ENCODE measurements around the gene SIT1. TPM values are rescaled to one million over a fixed set of nuclear protein-coding genes. Genes with fewer than 3 reads are reported as not detected.
"Not testable (repeated sequence)": the region's sequence is repeated elsewhere in the genome, so short reads cannot be mapped to it uniquely, and the experiment has no call there.

SIT1 gene
- total RNA-seq, 2 experiments from 2014 or later, result 174 to 195 TPM

DNA sequence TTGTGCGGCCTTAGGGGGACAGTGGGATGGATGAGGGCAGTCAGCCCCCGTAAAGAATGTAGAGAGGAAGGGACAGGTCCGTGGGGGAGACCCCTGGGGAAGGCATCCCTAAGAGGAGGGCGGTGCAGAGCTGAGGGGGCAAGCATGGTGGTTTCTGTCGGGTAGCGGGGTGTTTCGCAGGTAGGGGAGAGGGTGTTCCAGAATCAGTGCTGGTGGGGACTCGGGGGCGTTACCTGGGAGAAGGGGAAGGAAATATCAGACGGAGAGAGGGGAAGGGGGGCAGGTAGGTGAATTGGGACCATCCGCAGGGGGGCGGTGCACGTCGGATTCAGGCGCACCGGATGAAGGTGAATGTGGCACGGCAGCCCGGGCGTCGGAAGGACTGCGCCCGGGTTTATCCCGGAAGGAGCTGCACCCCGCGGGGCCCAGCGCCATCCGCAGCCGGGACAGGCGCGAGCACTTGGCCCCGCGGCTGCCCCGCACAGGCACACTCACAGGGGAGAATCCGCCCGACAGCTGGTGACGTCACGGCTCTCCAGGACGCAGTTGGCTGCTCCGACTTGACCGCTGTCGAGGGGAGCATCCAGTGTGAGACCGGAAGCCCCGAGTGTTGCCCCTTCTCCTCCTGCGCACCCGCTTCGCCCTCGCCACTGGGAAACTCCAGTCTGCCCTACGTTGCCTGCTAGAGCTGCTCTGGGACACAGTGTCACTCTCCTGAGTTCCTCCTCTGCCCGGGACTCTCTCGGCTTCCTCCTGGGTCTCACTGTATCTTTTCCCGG is 33.9 kb downstream of the SIT1 start:
- Mint-ChIP-seq H3K27ac (peak overlapping the region; percentile 96), H3K36me3 (peaks cover 24% of the 10 kb centered on the region), H3K9me3 (no peaks in the 10 kb centered on the region), H3K4me3 (peak overlapping the region; percentile 88), H3K27me3 (no peaks in the 10 kb centered on the region), H3K4me1 (peaks cover 52% of the 10 kb centered on the region)
- DNase-seq (peak; percentile 79), ATAC-seq (ENCODE audit: low read depth) (peak; percentile 62)
- POLR2A ChIA-PET, result interaction anchor here (0.9 to 9.6 kb wide), 16 partner anchors 9 to 979 kb away, joined by 3 to 166 read pairs (median 4); partner anchors contain the start of genes ARHGEF39, CCDC107, CREB3 and RMRP

DNA sequence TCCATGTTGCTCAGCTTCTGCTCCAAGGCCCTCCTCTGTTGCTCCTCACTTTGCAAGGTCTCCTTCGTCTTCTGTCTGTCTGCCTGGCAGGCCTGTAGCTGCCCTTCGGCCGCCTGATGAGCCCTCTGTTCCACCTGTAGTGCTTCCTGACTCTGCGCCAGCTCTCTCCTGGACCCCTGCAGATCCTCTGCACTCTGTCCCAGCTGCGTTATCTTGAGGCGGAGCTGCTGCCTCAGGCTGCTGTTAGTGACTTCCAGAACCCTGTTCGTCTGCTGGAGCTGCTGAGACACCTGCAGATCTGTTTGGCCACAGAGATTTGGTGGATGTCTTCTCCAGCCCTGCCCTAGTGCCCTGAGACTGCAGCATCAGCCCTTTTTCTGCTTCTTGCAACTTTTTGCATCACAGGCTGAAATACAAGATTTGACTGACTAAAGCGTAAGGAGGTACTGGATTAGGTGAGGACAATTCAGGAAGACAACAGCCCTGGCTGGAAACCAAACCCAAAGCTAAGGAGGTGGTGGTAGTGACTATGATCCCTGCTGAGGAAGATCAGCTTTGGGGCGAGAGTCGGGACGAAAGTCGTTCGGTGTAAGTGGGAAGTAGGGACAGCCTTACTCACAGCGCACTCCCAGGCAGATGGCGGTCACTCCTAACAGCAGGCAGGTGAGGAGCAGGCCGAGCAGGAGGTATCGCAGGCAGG is 34.6 kb downstream of the SIT1 start:
- DNase-seq, result no peak
- Mint-ChIP-seq H3K27ac (peak overlapping the region; percentile 96), H3K36me3 (peaks cover 27% of the 10 kb centered on the region), H3K4me1 (peaks cover 53% of the 10 kb centered on the region), H3K4me3 (peak overlapping the region; percentile 88), H3K9me3 (no peaks in the 10 kb centered on the region), H3K27me3 (no peaks in the 10 kb centered on the region)
- POLR2A ChIA-PET, result interaction anchor here (1.0 to 9.6 kb wide), 14 partner anchors 10 to 126 kb away, joined by 3 to 166 read pairs (median 6); partner anchors contain the start of genes ARHGEF39, CCDC107, CREB3 and RMRP
- no peak for ATAC-seq (ENCODE audit: low read depth)

DNA sequence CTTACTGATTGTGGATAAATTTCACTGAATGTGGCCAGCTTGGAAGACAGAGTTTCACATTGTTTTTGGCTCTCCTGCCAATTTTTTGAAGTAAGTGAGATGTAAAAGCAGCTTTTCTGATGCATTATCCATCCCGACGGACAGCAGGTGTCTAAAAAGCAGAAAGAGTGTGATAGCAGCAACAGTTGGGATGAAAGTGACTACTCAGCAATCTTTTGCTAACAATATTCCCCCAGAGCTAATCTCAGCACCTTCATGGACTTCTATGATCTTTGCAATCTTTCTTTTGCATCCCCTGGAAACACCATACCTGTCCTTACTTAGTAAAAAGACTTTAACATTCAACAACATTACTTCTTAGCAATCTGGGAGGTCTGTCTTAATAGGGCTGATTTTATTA is 37.9 kb downstream of the SIT1 start:
- H3K27me3 Mint-ChIP-seq, result no peaks in the 10 kb centered on the region
- DNase-seq (no peak), ATAC-seq (ENCODE audit: low read depth) (no peak)
- H3K36me3 Mint-ChIP-seq, result peaks cover 30% of the 10 kb centered on the region
- no peak overlapping the region for H3K27ac Mint-ChIP-seq
- POLR2A ChIA-PET, result interaction anchor here (0.6 kb wide), 1 partner anchor 19 kb away, joined by 3 read pairs; no protein-coding TSS in a partner anchor
- H3K4me3 Mint-ChIP-seq, result no peak overlapping the region
- H3K4me1 Mint-ChIP-seq, result peaks cover 26% of the 10 kb centered on the region
- no peaks in the 10 kb centered on the region for H3K9me3 Mint-ChIP-seq

DNA sequence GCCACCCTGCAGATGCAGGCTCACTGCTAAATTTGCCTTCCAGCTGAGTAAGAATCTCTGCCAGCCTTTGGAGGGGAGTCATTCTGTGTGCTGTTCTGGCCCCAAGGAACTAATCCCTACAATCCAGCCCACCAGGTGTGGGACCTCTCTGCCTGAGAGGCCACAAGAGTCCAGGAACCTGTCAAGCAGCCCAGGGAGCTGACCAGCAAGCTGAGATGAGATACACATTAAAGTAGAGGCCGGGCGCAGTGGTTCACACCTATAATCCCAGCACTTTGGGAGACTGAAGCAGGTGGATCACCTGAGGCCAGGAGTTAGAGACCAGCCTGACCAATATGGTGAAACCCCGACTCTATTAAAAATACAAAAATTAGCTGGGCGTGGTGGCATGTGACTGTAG is 38.7 kb downstream of the SIT1 start:
- H3K27ac Mint-ChIP-seq; H3K9me3 Mint-ChIP-seq; DNase-seq; H3K4me3 Mint-ChIP-seq; ATAC-seq (ENCODE audit: low read depth); H3K27me3 Mint-ChIP-seq: not testable (repeated sequence)
- Mint-ChIP-seq H3K36me3 (peaks cover 30% of the 10 kb centered on the region), H3K4me1 (peaks cover 23% of the 10 kb centered on the region)
- POLR2A ChIA-PET, result interaction anchor here (0.6 to 2.0 kb wide), 7 partner anchors 20 to 144 kb away, joined by 3 to 12 read pairs (median 5); partner anchors contain the start of genes ARHGEF39, GBA2, RGP1 and SIT1

DNA sequence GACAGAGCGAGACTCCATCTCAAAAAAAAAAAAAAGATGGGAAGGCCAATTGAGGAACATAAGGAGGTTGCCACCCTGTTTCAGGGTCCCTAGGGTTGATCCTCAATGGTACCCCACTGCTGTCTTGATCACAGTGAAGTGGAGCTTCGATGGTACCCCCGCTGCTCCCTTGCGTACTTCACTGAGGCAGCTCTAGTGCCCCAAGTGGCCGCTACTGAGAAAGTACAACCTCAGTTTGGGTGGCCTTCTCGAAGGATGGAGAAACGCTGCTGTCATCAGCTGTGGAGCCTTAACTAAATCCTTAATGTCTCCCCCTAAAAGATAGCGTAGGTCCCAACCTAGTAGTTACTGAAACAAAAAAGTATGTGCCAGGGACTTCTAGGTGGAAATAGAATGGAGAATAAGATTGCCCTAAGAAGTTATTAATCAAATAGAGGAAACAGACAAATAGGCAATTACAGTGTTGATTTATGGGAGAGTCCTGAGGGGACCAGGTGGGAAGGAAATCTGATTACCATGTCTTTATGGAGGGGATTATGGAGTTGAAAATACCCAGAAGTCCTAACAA is 39.4 kb downstream of the SIT1 start:
- no peak overlapping the region for H3K27ac Mint-ChIP-seq
- H3K27me3 Mint-ChIP-seq, result no peaks in the 10 kb centered on the region
- POLR2A ChIA-PET, result interaction anchor here (1.0 to 2.0 kb wide), 8 partner anchors 28 to 145 kb away, joined by 4 to 12 read pairs (median 5); partner anchors contain the start of genes ARHGEF39, CCDC107, GBA2 and RGP1
- DNase-seq (no peak), ATAC-seq (ENCODE audit: low read depth) (peak; percentile 84)
- peaks cover 23% of the 10 kb centered on the region for H3K4me1 Mint-ChIP-seq
- no peak overlapping the region for H3K4me3 Mint-ChIP-seq
- peaks cover 31% of the 10 kb centered on the region for H3K36me3 Mint-ChIP-seq
- H3K9me3 Mint-ChIP-seq, result no peaks in the 10 kb centered on the region

DNA sequence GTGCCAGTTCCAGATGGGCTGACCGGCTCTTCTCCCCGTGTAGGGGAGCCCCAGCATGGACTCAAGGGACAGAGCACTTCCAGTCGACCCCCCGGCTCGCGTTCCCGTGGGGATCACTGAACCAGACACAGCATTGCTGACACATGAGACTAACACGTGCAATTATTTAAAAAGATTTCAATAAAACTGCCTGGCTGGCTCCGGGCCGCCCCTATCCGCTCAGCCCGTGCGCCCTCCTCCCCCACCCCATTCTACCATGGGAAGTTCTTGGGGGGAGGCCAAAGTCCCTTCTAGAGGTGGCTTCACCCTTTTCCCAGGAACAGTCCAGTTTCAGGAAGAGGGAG is 40.9 kb downstream of the SIT1 start:
- ATAC-seq (ENCODE audit: low read depth) (no peak), DNase-seq (no peak)
- H3K36me3 Mint-ChIP-seq, result peaks cover 26% of the 10 kb centered on the region
- H3K4me1 Mint-ChIP-seq, result peaks cover 21% of the 10 kb centered on the region
- POLR2A ChIA-PET, result interaction anchor here (2.0 kb wide), 1 partner anchor 37 kb away, joined by 11 read pairs; no protein-coding TSS in a partner anchor
- no peaks in the 10 kb centered on the region for H3K9me3 Mint-ChIP-seq
- no peaks in the 10 kb centered on the region for H3K27me3 Mint-ChIP-seq
- no peak overlapping the region for H3K4me3 Mint-ChIP-seq
- H3K27ac Mint-ChIP-seq, result no peak overlapping the region

DNA sequence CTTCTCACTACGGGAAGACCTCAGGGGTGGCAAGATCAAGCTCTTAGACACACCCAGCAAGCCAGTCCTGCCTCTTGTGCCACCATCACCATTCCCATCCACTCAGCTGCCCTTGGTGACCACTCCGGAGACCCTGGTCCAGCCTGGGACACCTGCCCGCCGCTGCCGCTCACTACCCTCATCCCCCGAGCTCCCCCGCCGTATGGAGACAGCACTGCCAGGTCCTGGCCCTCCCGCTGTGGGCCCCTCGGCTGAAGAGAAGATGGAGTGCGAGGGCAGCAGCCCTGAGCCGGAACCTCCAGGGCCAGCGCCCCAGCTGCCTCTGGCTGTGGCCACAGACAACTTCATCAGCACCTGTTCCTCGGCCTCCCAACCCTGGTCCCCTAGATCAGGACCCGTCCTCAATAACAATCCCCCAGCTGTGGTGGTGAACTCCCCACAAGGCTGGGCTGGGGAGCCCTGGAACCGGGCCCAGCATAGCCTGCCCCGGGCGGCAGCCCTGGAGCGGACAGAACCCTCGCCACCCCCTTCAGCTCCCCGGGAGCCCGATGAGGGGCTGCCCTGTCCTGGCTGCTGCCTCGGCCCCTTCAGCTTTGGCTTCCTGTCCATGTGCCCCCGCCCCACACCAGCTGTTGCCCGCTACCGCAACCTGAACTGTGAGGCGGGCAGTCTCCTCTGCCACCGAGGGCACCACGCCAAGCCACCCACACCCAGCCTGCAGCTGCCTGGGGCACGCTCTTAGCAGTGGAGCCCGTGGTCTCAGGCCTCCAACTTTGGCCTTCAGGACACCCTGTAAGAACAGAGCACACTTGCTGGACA is 41.5 kb downstream of the SIT1 start:
- H3K36me3 Mint-ChIP-seq, result peaks cover 23% of the 10 kb centered on the region
- no peaks in the 10 kb centered on the region for H3K9me3 Mint-ChIP-seq
- DNase-seq, result no peak
- no peak for ATAC-seq (ENCODE audit: low read depth)
- peaks cover 24% of the 10 kb centered on the region for H3K4me1 Mint-ChIP-seq
- no peak overlapping the region for H3K4me3 Mint-ChIP-seq
- no peak overlapping the region for H3K27ac Mint-ChIP-seq
- POLR2A ChIA-PET, result no interaction called here
- H3K27me3 Mint-ChIP-seq, result no peaks in the 10 kb centered on the region

DNA sequence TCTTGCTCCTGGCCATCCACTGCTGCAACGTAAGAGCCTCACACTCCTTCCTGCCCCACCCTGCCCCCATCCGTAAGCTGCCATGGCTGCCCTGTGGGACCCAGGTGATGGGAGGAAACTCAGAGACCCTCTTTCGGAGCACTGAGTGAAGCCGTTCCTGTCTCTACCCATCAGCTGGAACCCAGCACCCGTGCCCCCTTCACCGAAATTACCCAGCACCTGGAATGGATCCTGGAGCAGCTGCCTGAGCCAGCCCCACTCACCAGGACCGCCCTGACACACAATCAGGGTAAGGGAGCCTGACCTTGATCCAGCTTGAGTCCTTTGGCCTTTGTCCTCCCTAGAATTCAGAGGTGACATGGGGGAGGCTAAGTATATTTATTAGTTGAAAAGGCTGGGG is 42.5 kb downstream of the SIT1 start:
- Mint-ChIP-seq H3K9me3 (no peaks in the 10 kb centered on the region), H3K4me1 (peaks cover 30% of the 10 kb centered on the region), H3K27ac (no peak overlapping the region), H3K27me3 (no peaks in the 10 kb centered on the region), H3K4me3 (no peak overlapping the region), H3K36me3 (peaks cover 18% of the 10 kb centered on the region)
- ATAC-seq (ENCODE audit: low read depth) (no peak), DNase-seq (no peak)
- POLR2A ChIA-PET, result interaction anchor here (1.0 kb wide), 1 partner anchor 9 kb away, joined by 4 read pairs; no protein-coding TSS in a partner anchor

DNA sequence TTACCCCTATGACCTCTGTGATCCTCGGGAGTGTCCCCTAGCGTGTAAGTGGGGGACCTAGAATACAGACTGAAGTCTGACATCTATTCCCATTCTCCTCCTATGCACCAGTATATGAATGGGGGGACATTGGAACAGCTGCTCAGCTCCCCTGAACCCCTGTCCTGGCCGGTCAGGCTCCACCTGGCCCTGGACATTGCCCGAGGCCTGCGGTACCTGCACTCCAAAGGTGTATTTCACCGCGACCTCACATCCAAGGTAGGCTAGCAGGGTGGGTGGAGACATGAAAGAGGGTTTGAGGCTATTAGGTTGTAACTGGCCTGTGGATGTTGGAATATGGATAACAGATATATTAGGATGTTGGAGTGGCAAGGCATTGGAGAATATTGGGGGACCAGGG is 44.0 kb downstream of the SIT1 start:
- peaks cover 35% of the 10 kb centered on the region for H3K4me1 Mint-ChIP-seq
- POLR2A ChIA-PET, result interaction anchor here (2.8 kb wide), 1 partner anchor 42 kb away, joined by 29 read pairs; no protein-coding TSS in a partner anchor
- no peak overlapping the region for H3K27ac Mint-ChIP-seq

DNA sequence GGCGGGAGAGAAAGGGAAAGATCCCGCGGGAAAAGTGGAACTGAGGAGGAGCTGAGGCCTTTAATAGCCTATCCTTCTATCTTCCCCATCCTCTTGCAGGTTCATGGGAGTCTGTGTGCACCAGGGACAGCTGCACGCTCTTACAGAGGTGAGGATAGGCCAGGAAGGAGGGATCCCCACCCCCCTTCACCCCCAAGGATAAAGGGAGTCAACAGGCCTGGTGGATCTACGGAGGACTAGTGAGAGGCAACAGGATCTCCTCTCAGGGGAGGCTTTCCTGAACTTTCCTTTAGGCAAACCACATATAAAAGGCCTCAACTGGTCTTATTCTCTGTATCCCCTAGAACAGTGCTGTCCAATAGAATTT is 44.6 kb downstream of the SIT1 start:
- Mint-ChIP-seq H3K27me3 (no peaks in the 10 kb centered on the region), H3K27ac (peak overlapping the region; percentile 15), H3K36me3 (peaks cover 9% of the 10 kb centered on the region), H3K4me1 (peaks cover 31% of the 10 kb centered on the region), H3K9me3 (no peaks in the 10 kb centered on the region), H3K4me3 (peak overlapping the region; percentile 88)
- no peak for ATAC-seq (ENCODE audit: low read depth)
- POLR2A ChIA-PET, result interaction anchor here (0.7 to 3.1 kb wide), 8 partner anchors 9 to 59 kb away, joined by 3 to 29 read pairs (median 6); partner anchors contain the start of genes ARHGEF39, CCDC107 and RMRP
- no peak for DNase-seq

More for the DNA sequence above, 44.0 kb downstream of the SIT1 start:
- DNase-seq (no peak), ATAC-seq (ENCODE audit: low read depth) (no peak)
- Mint-ChIP-seq H3K36me3 (peaks cover 11% of the 10 kb centered on the region), H3K9me3 (no peaks in the 10 kb centered on the region), H3K27me3 (no peaks in the 10 kb centered on the region), H3K4me3 (peak overlapping the region; percentile 37)

DNA sequence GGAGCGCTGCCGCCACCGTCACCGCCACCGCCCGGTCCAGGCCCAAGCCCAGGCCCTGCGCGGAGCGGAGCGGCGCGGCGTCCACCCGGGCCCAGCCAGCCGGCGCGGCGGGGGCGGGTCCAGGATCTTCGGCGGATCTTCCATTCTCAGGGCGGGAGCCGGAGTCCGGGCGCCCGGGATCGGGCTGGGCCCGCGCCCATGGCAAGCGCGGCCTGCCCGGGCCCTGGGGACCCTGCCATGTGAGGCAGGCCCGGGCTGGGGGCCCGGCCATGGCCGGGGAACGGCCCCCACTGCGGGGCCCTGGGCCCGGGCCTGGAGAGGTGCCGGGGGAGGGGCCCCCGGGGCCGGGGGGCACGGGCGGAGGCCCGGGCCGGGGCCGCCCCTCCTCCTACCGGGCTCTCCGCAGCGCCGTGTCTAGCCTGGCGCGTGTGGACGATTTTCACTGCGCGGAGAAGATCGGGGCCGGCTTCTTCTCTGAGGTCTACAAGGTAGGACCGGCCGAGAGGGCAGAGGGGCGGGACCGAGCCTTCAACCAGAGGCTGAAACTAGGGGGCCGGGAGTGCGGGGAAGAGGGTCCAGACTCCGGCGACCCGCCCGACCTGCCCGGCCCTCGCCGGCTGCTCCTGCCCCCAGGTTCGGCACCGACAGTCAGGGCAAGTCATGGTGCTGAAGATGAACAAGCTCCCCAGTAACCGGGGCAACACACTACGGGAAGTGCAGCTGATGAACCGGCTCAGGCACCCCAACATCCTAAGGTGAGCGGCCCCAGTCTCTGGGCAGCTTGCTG is 45.2 kb downstream of the SIT1 start:
- Mint-ChIP-seq H3K27ac (peak overlapping the region; percentile 15), H3K4me1 (peaks cover 31% of the 10 kb centered on the region), H3K9me3 (no peaks in the 10 kb centered on the region), H3K27me3 (no peaks in the 10 kb centered on the region), H3K4me3 (peak overlapping the region; percentile 88), H3K36me3 (peaks cover 9% of the 10 kb centered on the region)
- DNase-seq (peak; percentile 61), ATAC-seq (ENCODE audit: low read depth) (no peak)
- POLR2A ChIA-PET, result interaction anchor here (0.7 to 3.1 kb wide), 12 partner anchors 9 to 489 kb away, joined by 3 to 29 read pairs (median 6); partner anchors contain the start of genes ARHGEF39, ATOSB, CCDC107 and GBA2

Measured in activated naive CD8-positive, alpha-beta T cell treated with anti-CD3 and anti-CD28 coated beads, Interleukin-2, amount 10 ng/mL, durations not matched to agents 7 days and 5 days (primary cell).